Retinal pigment epithelial cell (primary cell): Measurements from ENCODE around the gene ECM1.
A peak's percentile ranks its signal among the peaks of the same experiment; 100 is the strongest.

Experiments
- DNase-seq: peaks from one replicate; pipeline ENCODE4 v3.0.0-alpha.2; 2010; ENCODE audit warnings: low read depth
- H3K4me3 ChIP-seq: 2 replicates; pipeline ENCODE4 v1.5.1; 2011; ENCODE audit warnings: mild to moderate bottlenecking, low read length, control low read depth, moderate library complexity
- CTCF ChIP-seq: conservative IDR thresholded peaks from 2 replicates; pipeline ENCODE4 v1.5.1; 2011; ENCODE audit warnings: low read depth, low read length, control low read depth, inconsistent platforms

The ECM1 gene

DNA sequence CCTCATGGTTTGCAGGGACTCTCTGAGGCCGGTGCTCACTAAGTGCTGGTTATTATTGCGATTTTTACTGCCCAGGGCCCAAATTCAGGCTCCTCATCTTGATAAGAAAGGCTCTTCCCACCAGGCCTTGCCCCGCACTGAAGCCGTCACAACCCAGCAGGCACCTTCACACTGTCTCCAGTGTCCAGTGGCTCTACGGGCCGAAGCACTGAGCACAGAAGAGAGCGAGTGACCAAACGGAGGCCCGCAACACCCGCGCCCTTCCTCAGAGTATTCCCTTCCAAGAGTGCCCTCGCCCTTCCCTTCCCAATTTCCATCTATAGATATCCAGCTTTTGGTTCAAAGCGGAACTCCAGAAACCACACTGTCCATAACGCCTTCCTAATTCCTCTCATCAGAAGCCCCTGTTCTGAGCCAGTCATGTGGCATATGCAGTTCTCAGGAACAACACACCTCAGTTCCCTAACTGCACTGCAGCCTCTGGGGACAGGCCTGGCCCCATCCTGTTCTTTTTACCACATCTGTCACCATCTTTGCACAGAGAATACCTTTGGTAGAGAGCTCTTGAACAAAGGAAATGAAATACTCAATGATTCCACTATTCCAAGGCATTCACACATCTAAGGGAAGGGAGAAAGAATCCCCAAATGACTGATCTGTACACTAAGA lies 22.7 kb downstream of the ECM1 start:
- H3K4me3 ChIP-seq = no peak overlapping the region
- DNase-seq = no peak
- TF ChIP-seq CTCF = no peak

DNA sequence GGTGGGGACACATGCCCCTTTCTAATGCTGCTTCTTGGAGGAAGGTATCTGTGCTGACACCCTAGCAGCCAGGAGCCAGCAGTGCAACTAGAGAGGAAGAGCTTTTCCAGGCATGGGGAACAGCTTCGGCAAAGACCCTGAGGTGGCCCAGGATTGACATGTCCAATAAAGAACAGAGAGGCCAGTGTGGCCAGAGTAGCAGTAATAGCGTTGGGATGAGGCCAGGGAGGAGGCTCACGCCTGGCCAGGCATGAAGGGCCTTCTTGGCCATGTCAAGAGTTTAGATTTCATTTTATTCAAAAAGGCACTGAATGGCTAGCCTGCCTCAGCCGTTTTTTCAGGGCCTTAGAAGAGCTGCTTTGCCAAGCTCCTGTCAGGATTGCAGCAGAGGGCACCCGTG lies 25.0 kb downstream of the ECM1 start:
- no peak for TF ChIP-seq CTCF
- DNase-seq = no peak
- no peak overlapping the region for H3K4me3 ChIP-seq

DNA sequence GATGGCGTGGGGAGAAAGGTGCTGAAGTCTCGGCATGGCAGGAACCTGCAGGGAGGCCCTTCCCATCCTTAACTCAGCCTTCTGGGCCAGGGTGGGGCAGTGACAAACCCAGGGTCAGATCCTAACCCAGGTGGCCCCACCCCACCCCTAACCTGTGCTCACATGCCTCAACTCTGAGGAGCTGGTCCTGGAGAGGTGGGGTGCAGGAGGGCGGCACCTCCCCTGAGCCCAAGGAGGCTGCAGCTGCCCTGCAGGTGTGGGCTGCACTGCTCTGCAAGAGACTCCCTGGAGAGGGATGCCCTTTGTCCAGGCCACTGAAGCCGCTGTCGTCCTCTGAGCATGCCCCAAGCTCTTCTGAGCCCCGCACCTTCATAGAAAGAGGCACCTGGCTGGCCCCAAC lies 26.1 kb downstream of the ECM1 start:
- DNase-seq = no peak
- H3K4me3 ChIP-seq = no peak overlapping the region
- no peak for TF ChIP-seq CTCF

DNA sequence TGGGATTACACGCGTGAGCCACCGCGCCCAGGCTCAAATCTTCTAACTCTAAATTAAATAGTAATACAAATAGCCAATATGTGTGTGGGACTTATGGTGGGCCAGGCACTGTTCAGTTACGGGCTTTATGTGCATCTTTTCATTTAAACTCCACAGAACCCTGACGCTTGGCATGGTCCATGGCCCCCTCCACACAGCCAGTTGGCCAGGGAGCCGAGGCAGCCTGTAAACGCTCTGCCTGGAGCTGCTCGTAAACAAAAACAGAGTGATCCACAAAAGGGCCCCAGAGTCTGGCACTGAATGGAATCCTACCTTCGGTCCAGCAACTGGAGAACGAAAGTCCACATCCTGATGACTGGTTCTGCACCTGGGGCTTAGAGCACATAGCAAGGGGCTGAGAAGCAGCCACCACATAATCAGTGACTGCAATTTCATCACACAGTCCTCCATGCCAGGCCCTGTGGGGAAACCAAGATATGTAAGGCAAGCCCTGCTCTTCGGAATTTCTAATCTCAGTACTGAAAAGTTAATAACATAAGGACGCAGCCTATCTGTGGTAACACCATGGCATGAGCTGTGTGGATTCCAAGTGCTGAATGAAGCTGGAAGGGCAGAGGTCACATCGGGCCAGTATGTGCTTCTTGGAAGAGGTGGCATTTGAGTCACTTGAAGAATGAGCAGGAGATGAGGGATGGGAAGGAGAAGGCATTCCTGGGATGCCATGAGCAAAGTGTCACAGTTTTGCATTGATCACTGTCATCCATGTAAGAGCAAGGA lies 27.8 kb downstream of the ECM1 start:
- no peak for TF ChIP-seq CTCF
- H3K4me3 ChIP-seq = no peak overlapping the region
- DNase-seq = no peak

DNA sequence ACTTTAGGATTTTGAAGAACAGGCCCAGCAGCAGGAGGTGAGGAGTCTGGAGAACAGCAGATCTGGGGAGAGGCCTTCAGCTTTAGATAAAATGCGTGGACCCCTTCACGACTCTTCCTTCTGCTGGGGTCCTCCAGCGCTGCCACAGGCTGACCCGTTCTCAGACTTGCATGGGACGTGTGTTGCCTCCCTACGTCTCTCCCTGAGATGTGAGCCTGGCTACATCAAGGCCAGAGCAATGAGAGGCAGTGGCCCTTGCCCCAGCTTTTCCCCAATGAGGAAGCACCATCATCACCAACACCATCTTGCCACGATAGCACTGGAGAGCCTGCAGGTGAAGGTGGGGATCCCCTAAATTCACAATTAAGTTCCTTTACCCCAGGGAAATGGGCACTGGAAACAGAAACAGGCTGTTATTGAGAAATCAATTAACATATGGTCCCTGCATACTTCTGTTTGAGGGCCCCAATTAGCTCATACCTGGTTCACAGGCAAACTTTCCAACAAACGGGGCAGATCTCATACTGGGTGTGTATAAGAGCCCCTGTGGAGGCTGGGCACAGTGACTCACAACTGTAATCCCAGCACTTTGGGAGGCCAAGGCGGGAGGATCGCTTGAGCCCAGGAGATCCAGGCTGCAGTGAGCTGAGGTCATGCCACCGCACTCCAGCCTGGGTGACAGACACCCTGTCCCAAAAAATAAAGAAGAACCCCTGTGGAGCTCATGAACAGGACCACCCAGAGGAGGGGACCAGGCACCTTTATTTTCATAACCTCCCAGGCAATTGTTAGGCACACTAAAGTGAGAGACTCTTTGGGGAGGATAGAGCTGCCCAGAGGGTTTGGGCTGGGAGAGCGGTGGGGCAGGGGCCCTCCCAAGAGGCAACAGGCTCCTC lies 29.2 kb downstream of the ECM1 start:
- TF ChIP-seq CTCF = no peak
- no peak for DNase-seq
- H3K4me3 ChIP-seq = no peak overlapping the region

DNA sequence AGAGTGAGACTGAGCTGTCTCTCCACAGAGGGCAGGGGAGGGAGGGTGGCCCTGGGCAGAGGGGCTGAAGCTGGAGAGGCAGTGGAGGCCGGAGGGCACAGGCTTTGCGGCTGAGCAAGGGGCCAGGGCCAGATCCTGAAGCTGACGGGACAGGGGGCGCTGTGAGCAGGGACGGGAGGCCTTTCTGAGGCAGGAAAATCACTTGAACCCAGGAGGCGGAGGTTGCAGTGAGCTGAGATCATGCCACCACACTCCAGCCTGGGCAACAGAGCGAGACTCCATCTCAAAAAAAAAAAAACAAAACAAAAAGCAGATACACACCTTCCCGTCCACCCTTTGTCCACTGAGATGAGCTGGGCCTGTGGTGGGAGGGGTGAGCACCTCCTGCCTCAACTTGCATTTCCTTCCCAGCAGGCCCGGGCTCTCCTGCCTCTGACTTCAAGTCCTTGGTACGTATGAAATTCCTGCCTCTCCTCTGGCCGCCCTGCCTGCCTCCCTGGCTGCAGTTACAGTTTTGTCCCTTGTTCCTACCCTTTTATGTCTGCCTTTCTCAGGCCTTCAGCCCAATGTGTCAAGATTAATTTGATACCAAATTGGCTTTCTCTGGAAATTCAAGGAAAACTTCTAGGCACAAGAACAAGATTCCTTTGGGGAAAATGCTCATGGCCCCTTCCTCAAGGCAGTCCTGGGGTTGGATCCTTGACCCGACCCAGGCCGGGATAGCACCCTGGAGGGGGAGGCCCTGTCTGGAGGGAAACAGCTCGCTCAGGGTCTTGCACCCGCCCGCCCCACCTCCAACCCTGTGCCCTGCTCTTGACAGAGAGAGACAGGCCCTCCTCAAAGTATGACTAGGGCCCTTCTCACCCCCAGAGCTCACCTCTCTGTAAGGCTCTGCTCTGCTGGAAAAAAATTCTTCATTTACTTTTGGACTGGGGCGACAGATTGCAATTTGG lies 30.1 kb downstream of the ECM1 start:
- no peak for DNase-seq
- peak; percentile 11 for TF ChIP-seq CTCF

More for the DNA sequence above, 30.1 kb downstream of the ECM1 start:
- H3K4me3 ChIP-seq = no peak overlapping the region
